WTC11 (cell line): ENCODE data around the gene OCLN. TPM values are rescaled to one million over a fixed set of nuclear protein-coding genes. Genes with fewer than 3 reads are reported as not detected.
A peak's percentile ranks its signal among the peaks of the same experiment; 100 is the strongest.

Experiments
- ATAC-seq: fragments of 200-7000 bp; cut with Tn5 transposase; 2 replicates; pipeline ENCODE4 v1.10.0; 2021; ENCODE audit warnings: mild to moderate bottlenecking, moderate library complexity
- CTCF ChIA-PET: fragments of 300-600 bp; sonication (Branson Sonifier 250); formaldehyde crosslinking; loops from one replicate; lab custom pipeline; 2021; ENCODE audit warnings: antibody characterized with exemption; lab: Charles Lee
- POLR2A ChIA-PET: fragments of 350-600 bp; sonication (Branson Sonifier 250); formaldehyde crosslinking; loops from one replicate; lab custom pipeline; 2021; ENCODE audit warnings: antibody characterized with exemption; lab: Charles Lee
- DNase-seq: peaks from one replicate; pipeline ENCODE4 v3.0.0; 2021; ENCODE audit warnings: low spot score
- H3K27ac Mint-ChIP-seq: 2 replicates; pipeline ENCODE4 v1.8.0; 2021; ENCODE audit warnings: mixed read lengths
- H3K27me3 Mint-ChIP-seq: 2 replicates; pipeline ENCODE4 v1.8.0; 2021; ENCODE audit warnings: low read depth, mild to moderate bottlenecking, moderate library complexity, mixed read lengths
- H3K36me3 Mint-ChIP-seq: 2 replicates; pipeline ENCODE4 v1.8.0; 2021; ENCODE audit warnings: mixed read lengths
- H3K4me1 Mint-ChIP-seq: 2 replicates; pipeline ENCODE4 v1.8.0; 2022; ENCODE audit warnings: mixed read lengths
- H3K4me3 Mint-ChIP-seq: 2 replicates; pipeline ENCODE4 v1.8.0; 2021; ENCODE audit warnings: mild to moderate bottlenecking, moderate library complexity, mixed read lengths
- H3K9me3 Mint-ChIP-seq: 2 replicates; pipeline ENCODE4 v1.8.0; 2021; ENCODE audit warnings: mixed read lengths
- E2F5 ChIP-seq: sonication (generic); formaldehyde crosslinking; IDR thresholded peaks from 2 replicates; pipeline ENCODE4 v1.8.1; 2022; ENCODE audit warnings: mild to moderate bottlenecking, moderate library complexity, missing genetic modification reagents
- ERG ChIP-seq: fragments of 250-450 bp; sonication (Bioruptor Pico); IDR thresholded peaks from 2 replicates; pipeline ENCODE4 v1.8.0; 2021; ENCODE audit warnings: mild to moderate bottlenecking
- GABPB1 ChIP-seq: sonication (generic); formaldehyde crosslinking; IDR thresholded peaks from 2 replicates; pipeline ENCODE4 v1.8.1; 2023; ENCODE audit warnings: mild to moderate bottlenecking, missing genetic modification reagents
- GRHL2 ChIP-seq: fragments of 250-450 bp; sonication (Bioruptor Pico); IDR thresholded peaks from 2 replicates; pipeline ENCODE4 v1.8.0; 2022; ENCODE audit warnings: mild to moderate bottlenecking, moderate library complexity; ENCODE audit not compliant: insufficient replicate concordance, severe bottlenecking
- HMGXB4 ChIP-seq: sonication (generic); formaldehyde crosslinking; IDR thresholded peaks from 2 replicates; pipeline ENCODE4 v1.8.1; 2023; ENCODE audit warnings: mild to moderate bottlenecking, moderate library complexity, missing genetic modification reagents
- OVOL2 ChIP-seq: fragments of 250-450 bp; sonication (Bioruptor Pico); IDR thresholded peaks from 2 replicates; pipeline ENCODE4 v1.9.0; 2021; ENCODE audit warnings: mild to moderate bottlenecking, borderline replicate concordance
- ZNF263 ChIP-seq: sonication (generic); formaldehyde crosslinking; IDR thresholded peaks from 2 replicates; pipeline ENCODE4 v1.8.1; 2022; ENCODE audit warnings: low read depth, mild to moderate bottlenecking, moderate library complexity, missing genetic modification reagents
- ZNF317 ChIP-seq: sonication (generic); formaldehyde crosslinking; IDR thresholded peaks from 2 replicates; pipeline ENCODE4 v1.8.1; 2023; ENCODE audit warnings: low read depth, mild to moderate bottlenecking, moderate library complexity, missing genetic modification reagents, borderline replicate concordance
- ZNF512 ChIP-seq: sonication (generic); formaldehyde crosslinking; IDR thresholded peaks from 2 replicates; pipeline ENCODE4 v1.8.1; 2022; ENCODE audit warnings: missing genetic modification reagents, borderline replicate concordance
- ZNF532 ChIP-seq: fragments of 250-450 bp; sonication (Bioruptor Pico); IDR thresholded peaks from 2 replicates; pipeline ENCODE4 v1.9.0; 2021; ENCODE audit warnings: mild to moderate bottlenecking, borderline replicate concordance
- total RNA-seq: library from RNA; stranded (reverse); gene quantifications from 3 replicates; pipeline ENCODE4 v1.2.3, GENCODE V29; 2021
- TF ChIP-seq, protein P1 (sequence below): fragments of 250-450 bp; sonication (Bioruptor Pico); IDR thresholded peaks from 2 replicates; pipeline ENCODE4 v1.9.0; 2021; ENCODE audit warnings: mild to moderate bottlenecking
- TF ChIP-seq, protein P2 (sequence below): sonication (generic); formaldehyde crosslinking; conservative IDR thresholded peaks from 2 replicates; pipeline ENCODE4 v1.8.1; 2022; ENCODE audit warnings: mild to moderate bottlenecking, missing genetic modification reagents
- TF ChIP-seq, protein P3 (sequence below): sonication (generic); formaldehyde crosslinking; IDR thresholded peaks from 2 replicates; pipeline ENCODE4 v1.8.1; 2023; ENCODE audit warnings: mild to moderate bottlenecking, missing genetic modification reagents, moderate library complexity
- TF ChIP-seq, protein P4 (sequence below): sonication (generic); formaldehyde crosslinking; IDR thresholded peaks from 2 replicates; pipeline ENCODE4 v1.8.1; 2023; ENCODE audit warnings: mild to moderate bottlenecking, missing genetic modification reagents
- TF ChIP-seq, protein P5 (sequence below): sonication (generic); formaldehyde crosslinking; IDR thresholded peaks from 2 replicates; pipeline ENCODE4 v1.8.0; 2022; ENCODE audit warnings: mild to moderate bottlenecking, missing genetic modification reagents

Gene OCLN
- total RNA-seq, 1 experiment from 2014 or later: 58.3 TPM

DNA sequence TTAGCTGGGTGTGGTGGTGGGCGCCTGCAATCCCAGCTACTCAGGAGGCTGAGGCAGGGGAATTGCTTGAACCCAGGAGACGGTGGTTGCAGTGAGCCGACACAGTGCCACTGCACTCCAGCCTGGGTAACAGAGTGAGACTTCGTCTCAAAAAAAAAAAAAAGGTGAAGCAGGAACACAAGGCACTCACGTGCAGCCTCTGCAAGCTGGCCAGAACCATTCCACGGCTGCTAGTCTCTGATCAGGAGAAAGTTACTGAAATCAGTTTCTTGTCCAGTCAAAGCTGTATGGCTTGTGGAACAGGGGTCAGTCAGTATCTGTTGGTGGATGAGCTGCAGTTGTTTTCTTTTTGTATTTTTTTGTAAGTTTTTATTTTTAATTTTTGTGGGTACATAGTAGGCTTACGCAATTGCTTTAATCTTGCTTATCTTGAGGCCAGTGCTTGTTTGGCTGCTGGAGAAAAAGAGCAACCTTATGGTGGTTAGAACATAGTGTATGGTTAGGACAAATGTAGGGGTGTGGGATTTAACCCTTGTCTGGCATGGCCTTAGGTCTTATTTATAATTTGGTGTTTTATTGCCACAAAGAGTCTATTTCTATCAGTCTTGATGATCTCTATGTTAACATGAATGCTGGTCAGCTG is 34.7 kb downstream of the OCLN start:
- peaks cover 37% of the 10 kb centered on the region for H3K4me1 Mint-ChIP-seq
- peaks cover 16% of the 10 kb centered on the region for H3K36me3 Mint-ChIP-seq
- CTCF ChIA-PET: interaction anchor here (0.6 kb wide), 1 partner anchor 192 kb away, joined by 3 read pairs; no protein-coding TSS in a partner anchor
- no peaks in the 10 kb centered on the region for H3K9me3 Mint-ChIP-seq
- peak overlapping the region; percentile 14 for H3K4me3 Mint-ChIP-seq
- no peak for TF ChIP-seq GRHL2 (CRISPR knock-in tag)
- TF ChIP-seq GABPB1 (CRISPR knock-in tag): no peak
- TF ChIP-seq, protein P1, sequence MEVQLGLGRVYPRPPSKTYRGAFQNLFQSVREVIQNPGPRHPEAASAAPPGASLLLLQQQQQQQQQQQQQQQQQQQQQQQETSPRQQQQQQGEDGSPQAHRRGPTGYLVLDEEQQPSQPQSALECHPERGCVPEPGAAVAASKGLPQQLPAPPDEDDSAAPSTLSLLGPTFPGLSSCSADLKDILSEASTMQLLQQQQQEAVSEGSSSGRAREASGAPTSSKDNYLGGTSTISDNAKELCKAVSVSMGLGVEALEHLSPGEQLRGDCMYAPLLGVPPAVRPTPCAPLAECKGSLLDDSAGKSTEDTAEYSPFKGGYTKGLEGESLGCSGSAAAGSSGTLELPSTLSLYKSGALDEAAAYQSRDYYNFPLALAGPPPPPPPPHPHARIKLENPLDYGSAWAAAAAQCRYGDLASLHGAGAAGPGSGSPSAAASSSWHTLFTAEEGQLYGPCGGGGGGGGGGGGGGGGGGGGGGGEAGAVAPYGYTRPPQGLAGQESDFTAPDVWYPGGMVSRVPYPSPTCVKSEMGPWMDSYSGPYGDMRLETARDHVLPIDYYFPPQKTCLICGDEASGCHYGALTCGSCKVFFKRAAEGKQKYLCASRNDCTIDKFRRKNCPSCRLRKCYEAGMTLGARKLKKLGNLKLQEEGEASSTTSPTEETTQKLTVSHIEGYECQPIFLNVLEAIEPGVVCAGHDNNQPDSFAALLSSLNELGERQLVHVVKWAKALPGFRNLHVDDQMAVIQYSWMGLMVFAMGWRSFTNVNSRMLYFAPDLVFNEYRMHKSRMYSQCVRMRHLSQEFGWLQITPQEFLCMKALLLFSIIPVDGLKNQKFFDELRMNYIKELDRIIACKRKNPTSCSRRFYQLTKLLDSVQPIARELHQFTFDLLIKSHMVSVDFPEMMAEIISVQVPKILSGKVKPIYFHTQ (CRISPR knock-in tag): no peak
- no peak for TF ChIP-seq OVOL2 (CRISPR knock-in tag)
- TF ChIP-seq ZNF263 (CRISPR knock-in tag): no peak
- no peak for TF ChIP-seq HMGXB4
- no peak for TF ChIP-seq E2F5 (CRISPR knock-in tag)
- no peak for TF ChIP-seq ZNF512
- TF ChIP-seq, protein P2, sequence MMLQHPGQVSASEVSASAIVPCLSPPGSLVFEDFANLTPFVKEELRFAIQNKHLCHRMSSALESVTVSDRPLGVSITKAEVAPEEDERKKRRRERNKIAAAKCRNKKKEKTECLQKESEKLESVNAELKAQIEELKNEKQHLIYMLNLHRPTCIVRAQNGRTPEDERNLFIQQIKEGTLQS (CRISPR knock-in tag): no peak
- TF ChIP-seq ZNF532: no peak
- TF ChIP-seq ZNF317 (CRISPR knock-in tag): no peak
- TF ChIP-seq, protein P3, sequence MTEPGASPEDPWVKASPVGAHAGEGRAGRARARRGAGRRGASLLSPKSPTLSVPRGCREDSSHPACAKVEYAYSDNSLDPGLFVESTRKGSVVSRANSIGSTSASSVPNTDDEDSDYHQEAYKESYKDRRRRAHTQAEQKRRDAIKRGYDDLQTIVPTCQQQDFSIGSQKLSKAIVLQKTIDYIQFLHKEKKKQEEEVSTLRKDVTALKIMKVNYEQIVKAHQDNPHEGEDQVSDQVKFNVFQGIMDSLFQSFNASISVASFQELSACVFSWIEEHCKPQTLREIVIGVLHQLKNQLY (CRISPR knock-in tag): no peak
- TF ChIP-seq ERG (CRISPR knock-in tag): no peak
- TF ChIP-seq, protein P4, sequence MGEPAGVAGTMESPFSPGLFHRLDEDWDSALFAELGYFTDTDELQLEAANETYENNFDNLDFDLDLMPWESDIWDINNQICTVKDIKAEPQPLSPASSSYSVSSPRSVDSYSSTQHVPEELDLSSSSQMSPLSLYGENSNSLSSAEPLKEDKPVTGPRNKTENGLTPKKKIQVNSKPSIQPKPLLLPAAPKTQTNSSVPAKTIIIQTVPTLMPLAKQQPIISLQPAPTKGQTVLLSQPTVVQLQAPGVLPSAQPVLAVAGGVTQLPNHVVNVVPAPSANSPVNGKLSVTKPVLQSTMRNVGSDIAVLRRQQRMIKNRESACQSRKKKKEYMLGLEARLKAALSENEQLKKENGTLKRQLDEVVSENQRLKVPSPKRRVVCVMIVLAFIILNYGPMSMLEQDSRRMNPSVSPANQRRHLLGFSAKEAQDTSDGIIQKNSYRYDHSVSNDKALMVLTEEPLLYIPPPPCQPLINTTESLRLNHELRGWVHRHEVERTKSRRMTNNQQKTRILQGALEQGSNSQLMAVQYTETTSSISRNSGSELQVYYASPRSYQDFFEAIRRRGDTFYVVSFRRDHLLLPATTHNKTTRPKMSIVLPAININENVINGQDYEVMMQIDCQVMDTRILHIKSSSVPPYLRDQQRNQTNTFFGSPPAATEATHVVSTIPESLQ: no peak
- TF ChIP-seq, protein P5, sequence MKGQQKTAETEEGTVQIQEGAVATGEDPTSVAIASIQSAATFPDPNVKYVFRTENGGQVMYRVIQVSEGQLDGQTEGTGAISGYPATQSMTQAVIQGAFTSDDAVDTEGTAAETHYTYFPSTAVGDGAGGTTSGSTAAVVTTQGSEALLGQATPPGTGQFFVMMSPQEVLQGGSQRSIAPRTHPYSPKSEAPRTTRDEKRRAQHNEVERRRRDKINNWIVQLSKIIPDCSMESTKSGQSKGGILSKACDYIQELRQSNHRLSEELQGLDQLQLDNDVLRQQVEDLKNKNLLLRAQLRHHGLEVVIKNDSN: no peak
- H3K27me3 Mint-ChIP-seq: no peaks in the 10 kb centered on the region
- ATAC-seq (no peak), DNase-seq (no peak)
- POLR2A ChIA-PET: no interaction called here
- peak overlapping the region; percentile 11 for H3K27ac Mint-ChIP-seq
